ENCODE measurements around the gene SH3RF1.

SH3RF1 gene

GRCh38 chr4:169060391-169061091 lies 210.2 kb downstream of the SH3RF1 start:
- Histone ChIP-seq H3K4me1 (ENCODE audit: low read depth, poor library complexity, severe bottlenecking) (no peaks in the 10 kb centered on the region), H3K36me3 (ENCODE audit: insufficient read depth) (no peaks in the 10 kb centered on the region), H3K27me3 (ENCODE audit: insufficient read depth, low read depth) (no peaks in the 10 kb centered on the region), H2AFZ (ENCODE audit: low read depth) (no peak overlapping the region), H3K4me3 (IDR thresholded peaks at IDR 0.05; ENCODE audit: insufficient read depth, low read depth, low read length) (no peak overlapping the region), H3K27ac (no peak overlapping the region), H3K9ac (no peak overlapping the region), H4K20me1 (ENCODE audit: insufficient read depth) (no peaks in the 10 kb centered on the region), H3K4me2 (no peak overlapping the region), H3K79me2 (ENCODE audit: insufficient read depth, low read depth) (no peaks in the 10 kb centered on the region)
- no peak for TF ChIP-seq CTCF (conservative IDR thresholded peaks at IDR 0.05; ENCODE audit: low read depth, low read length)

DNA sequence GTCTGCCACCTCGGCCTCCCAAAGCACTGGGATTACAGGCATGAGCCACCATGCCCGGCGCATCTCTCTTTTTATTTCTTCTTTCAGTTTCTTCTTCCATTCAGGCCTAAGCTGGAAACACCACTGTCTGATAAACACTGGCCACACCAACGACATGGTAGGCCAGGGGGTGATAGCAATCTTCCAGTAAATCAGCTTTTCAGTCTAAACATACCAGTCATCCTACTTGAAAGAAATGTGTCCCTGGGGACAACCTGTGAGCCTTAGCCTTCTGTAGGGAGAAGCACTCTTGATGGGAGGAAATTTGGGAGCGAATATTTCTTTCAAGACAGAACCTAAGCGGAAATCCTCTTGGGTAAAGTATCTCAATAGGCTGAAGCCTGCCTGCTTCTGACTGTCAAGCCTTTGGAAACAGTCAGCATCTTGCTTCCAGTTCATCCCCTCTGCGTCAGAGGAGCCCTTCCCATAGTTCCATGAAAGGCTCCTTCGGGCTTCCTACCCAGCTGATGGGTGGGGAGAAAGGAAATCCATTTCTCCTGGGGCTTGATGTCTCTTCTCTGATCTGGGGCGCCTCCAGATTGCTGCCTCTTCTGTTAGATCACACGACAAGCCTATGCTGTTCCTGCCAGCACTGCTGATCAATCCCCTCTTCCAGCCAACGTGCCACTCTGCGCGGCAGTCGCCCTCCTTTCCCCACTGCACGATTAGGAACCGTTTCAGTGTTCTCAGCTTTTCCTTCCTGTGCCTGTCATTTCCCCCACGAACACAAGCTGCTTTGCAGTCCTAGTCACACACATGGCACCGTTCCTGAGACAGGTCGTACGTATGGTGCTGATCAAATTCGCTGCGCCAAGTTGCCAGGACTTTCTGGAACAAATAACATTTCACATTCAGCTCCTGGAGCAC lies 211.2 kb downstream of the SH3RF1 start:
- Histone ChIP-seq H2AFZ (ENCODE audit: low read depth) (no peak overlapping the region), H3K9ac (no peak overlapping the region), H3K27me3 (ENCODE audit: insufficient read depth, low read depth) (no peaks in the 10 kb centered on the region), H3K4me1 (ENCODE audit: low read depth, poor library complexity, severe bottlenecking) (no peaks in the 10 kb centered on the region), H3K79me2 (ENCODE audit: insufficient read depth, low read depth) (no peaks in the 10 kb centered on the region), H3K27ac (no peak overlapping the region), H4K20me1 (ENCODE audit: insufficient read depth) (no peaks in the 10 kb centered on the region), H3K36me3 (ENCODE audit: insufficient read depth) (no peaks in the 10 kb centered on the region), H3K4me3 (IDR thresholded peaks at IDR 0.05; ENCODE audit: insufficient read depth, low read depth, low read length) (no peak overlapping the region), H3K4me2 (no peak overlapping the region)
- no peak for TF ChIP-seq CTCF (conservative IDR thresholded peaks at IDR 0.05; ENCODE audit: low read depth, low read length)

GRCh38 chr4:169058312-169058711 lies 212.4 kb downstream of the SH3RF1 start:
- no peak overlapping the region for H3K9ac ChIP-seq
- no peak for TF ChIP-seq CTCF (conservative IDR thresholded peaks at IDR 0.05; ENCODE audit: low read depth, low read length)
- H3K4me1 ChIP-seq (ENCODE audit: low read depth, poor library complexity, severe bottlenecking), result no peaks in the 10 kb centered on the region
- H3K4me2 ChIP-seq, result no peak overlapping the region
- H3K36me3 ChIP-seq (ENCODE audit: insufficient read depth), result no peaks in the 10 kb centered on the region
- no peaks in the 10 kb centered on the region for H3K27me3 ChIP-seq (ENCODE audit: insufficient read depth, low read depth)
- no peak overlapping the region for H3K27ac ChIP-seq
- no peak overlapping the region for H3K4me3 ChIP-seq (IDR thresholded peaks at IDR 0.05; ENCODE audit: insufficient read depth, low read depth, low read length)
- no peaks in the 10 kb centered on the region for H3K79me2 ChIP-seq (ENCODE audit: insufficient read depth, low read depth)
- H4K20me1 ChIP-seq (ENCODE audit: insufficient read depth), result no peaks in the 10 kb centered on the region
- no peak overlapping the region for H2AFZ ChIP-seq (ENCODE audit: low read depth)

- no peak overlapping the region for H3K4me3 ChIP-seq (IDR thresholded peaks at IDR 0.05; ENCODE audit: insufficient read depth, low read depth, low read length)
Measured at GRCh38 chr4:169054879-169055278, 215.9 kb downstream of the SH3RF1 start.

More at GRCh38 chr4:169054879-169055278, 215.9 kb downstream of the SH3RF1 start:
- Histone ChIP-seq H2AFZ (ENCODE audit: low read depth) (no peak overlapping the region), H4K20me1 (ENCODE audit: insufficient read depth) (no peaks in the 10 kb centered on the region), H3K4me1 (ENCODE audit: low read depth, poor library complexity, severe bottlenecking) (no peaks in the 10 kb centered on the region), H3K79me2 (ENCODE audit: insufficient read depth, low read depth) (no peaks in the 10 kb centered on the region), H3K4me2 (no peak overlapping the region), H3K36me3 (ENCODE audit: insufficient read depth) (no peaks in the 10 kb centered on the region), H3K9ac (no peak overlapping the region), H3K27me3 (ENCODE audit: insufficient read depth, low read depth) (no peaks in the 10 kb centered on the region), H3K27ac (no peak overlapping the region)
- TF ChIP-seq CTCF (conservative IDR thresholded peaks at IDR 0.05; ENCODE audit: low read depth, low read length), result no peak
